Heart left ventricle (tissue), 16 donors: ENCODE results near the gene BAZ2B. TPM values are rescaled to one million over a fixed set of nuclear protein-coding genes. Genes with fewer than 3 reads are reported as not detected.
"Not testable (repeated sequence)": the region's sequence is repeated elsewhere in the genome, so short reads cannot be mapped to it uniquely, and the experiment has no call there.

Experiments
- ATAC-seq, 4 donors: fragments of 200-7000 bp; cut with Tn5 transposase; one replicate each; pipeline ENCODE4 v1.9.1; 2020 to 2022; ENCODE audit warnings: moderate library complexity in 4 of 4, mild to moderate bottlenecking in 3 of 4, moderate number of reproducible peaks in 1 of 4
- DNase-seq, 5 donors: peaks; one replicate each; pipeline ENCODE4 v3.0.0-alpha.2; 2020
- H3K27ac ChIP-seq, 12 donors: fragments of 200-600 bp; sonication (generic) in 4 of 12; one replicate each; pipeline versions ENCODE4 v1.5.0 to v1.8.0; 2016 to 2022; ENCODE audit warnings: mild to moderate bottlenecking in 2 of 12
- H3K27me3 ChIP-seq, 9 donors: fragments of 200-600 bp; sonication (generic) in 2 of 9; one replicate each; pipeline versions ENCODE4 v1.5.1 to v1.8.0; 2016 to 2022; ENCODE audit warnings: mild to moderate bottlenecking in 3 of 9
- H3K36me3 ChIP-seq, 9 donors: fragments of 200-600 bp; sonication (generic) in 2 of 9; one replicate each; pipeline versions ENCODE4 v1.5.0 to v1.8.0; 2018 to 2022; ENCODE audit warnings: mild to moderate bottlenecking in 2 of 9
- H3K4me1 ChIP-seq, 12 donors: fragments of 200-600 bp; sonication (generic) in 4 of 12; one replicate each; pipeline versions ENCODE4 v1.5.0 to v1.8.0; 2016 to 2022; ENCODE audit warnings: mild to moderate bottlenecking in 3 of 12
- H3K4me3 ChIP-seq, 12 donors: fragments of 200-600 bp; sonication (generic) in 4 of 12; one replicate each; pipeline versions ENCODE4 v1.5.0 to v1.8.0; 2017 to 2022; ENCODE audit warnings: mild to moderate bottlenecking in 9 of 12, moderate library complexity in 4 of 12
- H3K9me3 ChIP-seq, 12 donors: fragments of 200-600 bp; sonication (generic) in 4 of 12; one replicate each; pipeline versions ENCODE4 v1.5.0 to v1.8.0; 2016 to 2022; ENCODE audit warnings: mild to moderate bottlenecking in 1 of 12
- CTCF ChIP-seq, 12 donors: fragments of 200-600 bp; sonication (generic) in 4 of 12; IDR thresholded peaks; one replicate each; pipeline versions ENCODE4 v1.5.0 to v1.8.0; 2018 to 2022; ENCODE audit warnings: antibody characterized with exemption in 12 of 12, mild to moderate bottlenecking in 5 of 12
- POLR2A ChIP-seq, 2 donors: fragments of 450-650 bp; IDR thresholded peaks; one replicate each; pipeline ENCODE4 v1.6.1; 2017; ENCODE audit warnings: antibody characterized with exemption in 2 of 2, mild to moderate bottlenecking in 2 of 2, moderate library complexity in 2 of 2
- WGBS, 4 donors: extraction: QIAGEN DNeasy Blood & Tissue Kit in 2 of 4; methylation state at CpG; one replicate each; pipeline versions ENCODE4 v1.1.5 to v1.1.7; 2013 to 2018; 5-methylcytosine and 5-hydroxymethylcytosine counted together
- intact Hi-C, 10 donors: fragments of 100-400 bp; cut with DNase I; formaldehyde crosslinking; loops; one replicate each; pipeline versions ENCODE4 v1.11.1 to v1.14.2; 2022
- polyA plus RNA-seq, 2 donors: library from polyadenylated mRNA; stranded (reverse); fragments of 200-250 nt; gene quantifications; one replicate each; pipeline ENCODE4 v1.2.3, GENCODE V29; 2013
- total RNA-seq, 9 donors: library from RNA; depleted of rRNA in 2 of 9; stranded (reverse); fragments of >200 nt in 2 of 9; fragmentation: NEBNext Ultra II Directional in 3 of 9; extraction: Animal tissue kit (Norgen Biotek cat#: 25700) in 3 of 9; gene quantifications; one replicate each; pipeline versions ENCODE4 v1.1.0 to v1.2.4, GENCODE V29; 2016 to 2023
- donor health status: ischemic (EF 13 %, LVEDD 7.1; RV severe dilation, severe dysfunction).
- donor health status: healthy with polysubstance abuse.
- donor health status: DM: no; HTN: yes; CAD: no.
- donor health status: DM: no; HTN: no; CAD: no.
- donor health status: ischemic (EF 25% LVEDD 6.9; RV normal size, moderate dysfunction).
- donor health status: ischemic (EF 25% LVEDD 5.7; RV mildly dilated, moderate dysfunction).
- donor health status: healthy.
- donor health status: DM: yes; HTN: yes; CAD: no.
- donor health status: ischemic (EF 35%, LVEDD 5.7; RV mildly dilated, moderate dysfunction).
- donor health status: nonischemic (EF 11% LVEDD 7.7; RV severe dilation, severe dysfunction).
- donor health status: DM: yes; HTN: yes; CAD: no.
- donor health status: PGD.
- donor health status: ischemic (EF 29% LVEDD 5.4; RV normal size, mild dysfunction).
- donor health status: nonischemic (EF 23%, LVEDD 6.1; RV moderate dilation, normal function).

BAZ2B gene
- total and polyA plus RNA-seq, 11 donors = 15.3 to 56.5 (median 40.2) TPM

DNA sequence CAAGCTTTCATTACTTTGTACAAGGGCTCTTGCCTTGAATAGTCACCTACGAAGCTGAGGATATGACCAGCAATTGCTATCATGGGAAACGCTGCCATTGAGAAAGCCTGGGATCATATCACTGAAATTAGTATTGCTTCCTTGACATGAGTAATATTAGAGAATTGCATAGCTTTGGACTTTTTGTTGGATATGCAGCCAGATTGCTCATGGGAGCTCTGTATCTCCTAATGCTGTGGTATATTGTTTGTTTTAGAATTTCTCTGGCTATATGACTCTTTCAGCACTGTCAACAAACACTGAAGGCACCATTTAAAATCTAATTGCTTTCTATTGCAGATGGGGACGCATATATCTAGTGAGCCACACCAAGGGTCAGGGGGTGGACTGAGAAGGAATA is 249.8 kb downstream of the BAZ2B start:
- H3K27me3 ChIP-seq = no peaks in the 10 kb centered on the region
- H3K36me3 ChIP-seq = peaks cover 0 to 95% (median 79%) of the 10 kb centered on the region in 9 donors
- H3K27ac ChIP-seq = no peak overlapping the region
- no peak for DNase-seq
- 88 to 99% (median 97%) methylated on average over 3 of the region's 3 CpGs for WGBS, 4 donors
- intact Hi-C loops = no loop called here
- no peak for TF ChIP-seq POLR2A (IDR thresholded peaks at IDR 0.05)
- TF ChIP-seq CTCF (IDR thresholded peaks at IDR 0.05) = no peak
- ATAC-seq = no peak
- peaks cover 0 to 6% (median 0%) of the 10 kb centered on the region in 12 donors for H3K9me3 ChIP-seq
- no peak overlapping the region for H3K4me3 ChIP-seq
- H3K4me1 ChIP-seq = peaks cover 0 to 5% (median 0%) of the 10 kb centered on the region in 12 donors

DNA sequence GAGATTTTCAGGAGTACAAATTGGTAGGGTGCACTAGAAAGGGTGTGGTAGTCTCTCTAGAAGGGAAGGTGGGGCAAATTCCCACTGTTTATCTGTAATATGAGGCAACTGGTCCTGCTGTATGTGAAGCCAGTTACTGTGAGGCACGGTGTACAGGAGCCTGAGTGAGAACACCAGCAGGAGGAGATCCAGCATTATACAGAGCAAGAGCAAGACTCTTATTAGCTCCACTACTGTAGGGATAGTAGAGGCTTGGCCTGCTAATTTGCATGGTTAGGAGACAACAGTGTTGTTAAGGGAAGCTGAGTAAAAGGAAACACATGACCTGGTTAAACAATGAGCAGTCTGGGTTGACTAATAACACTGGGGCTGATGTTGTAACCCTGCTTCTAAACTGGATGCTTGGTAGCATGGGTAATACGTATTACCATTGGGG is 253.5 kb downstream of the BAZ2B start:
- Histone ChIP-seq H3K4me3 (no peak overlapping the region), H3K9me3 (peaks cover 0 to 17% (median 0%) of the 10 kb centered on the region in 12 donors), H3K27me3 (no peaks in the 10 kb centered on the region), H3K4me1 (peaks cover 0 to 7% (median 0%) of the 10 kb centered on the region in 12 donors), H3K36me3 (peaks cover 0 to 69% (median 49%) of the 10 kb centered on the region in 9 donors), H3K27ac (no peak overlapping the region)
- intact Hi-C loops = no loop called here
- TF ChIP-seq CTCF (IDR thresholded peaks at IDR 0.05) (no peak), POLR2A (IDR thresholded peaks at IDR 0.05) (no peak)
- ATAC-seq = peak in 2 of 4 donors; percentile 16 to 41
- DNase-seq = no peak
- WGBS, 4 donors = 89 to 94% (median 91%) methylated on average over 2 of the region's 2 CpGs

DNA sequence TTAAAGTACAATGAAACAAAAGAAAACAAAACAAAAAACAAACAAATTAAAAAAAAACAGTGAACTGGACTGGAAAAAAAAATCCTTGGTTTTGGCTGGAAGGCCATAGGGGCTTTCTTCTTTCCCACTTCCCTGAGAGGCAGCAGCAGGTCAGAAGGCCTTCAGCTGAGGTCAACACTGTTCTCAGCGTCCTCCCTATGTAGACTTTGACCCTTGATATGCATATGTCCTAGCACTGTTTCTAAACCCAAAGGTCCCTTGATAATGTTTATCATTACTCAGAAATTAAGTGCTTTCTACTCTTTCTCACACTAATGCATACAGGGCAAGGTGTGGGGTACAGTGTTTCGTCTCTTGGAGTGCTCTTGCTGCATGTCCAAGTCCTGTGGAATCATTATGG is 254.3 kb downstream of the BAZ2B start:
- no peak for TF ChIP-seq CTCF (IDR thresholded peaks at IDR 0.05)
- H3K9me3 ChIP-seq = peaks cover 0 to 17% (median 0%) of the 10 kb centered on the region in 12 donors
- DNase-seq = no peak
- H3K36me3 ChIP-seq = peaks cover 0 to 63% (median 43%) of the 10 kb centered on the region in 9 donors
- H3K27me3 ChIP-seq = no peaks in the 10 kb centered on the region
- H3K27ac ChIP-seq = no peak overlapping the region
- intact Hi-C loops = no loop called here
- ATAC-seq = peak in 1 of 4 donors; percentile 10
- peaks cover 0 to 7% (median 0%) of the 10 kb centered on the region in 12 donors for H3K4me1 ChIP-seq
- 96 to 100% (median 97%) methylated on average over 2 of the region's 2 CpGs for WGBS, 4 donors
- no peak overlapping the region for H3K4me3 ChIP-seq

DNA sequence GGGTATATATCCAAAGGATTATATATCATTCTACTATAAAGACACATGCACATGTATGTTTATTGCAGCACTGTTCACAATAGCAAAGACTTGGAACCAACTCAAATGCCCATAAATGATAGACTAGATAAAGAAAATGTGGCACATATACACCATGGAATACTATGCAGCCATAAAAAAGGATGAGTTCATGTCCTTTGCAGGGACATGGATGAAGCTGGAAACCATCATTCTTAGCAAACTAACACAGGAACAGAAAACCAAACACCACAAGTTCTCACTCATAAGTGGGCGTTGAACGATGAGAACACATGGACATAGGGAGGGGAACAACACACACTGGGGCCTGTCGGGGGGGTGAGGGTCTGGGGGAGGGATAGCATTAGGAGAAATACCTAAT is 254.7 kb downstream of the BAZ2B start:
- 96 to 98% (median 96%) methylated on average over 3 of the region's 3 CpGs for WGBS, 4 donors
- H3K4me1 ChIP-seq, intact Hi-C loops, DNase-seq, H3K4me3 ChIP-seq, ATAC-seq, H3K27ac ChIP-seq, H3K27me3 ChIP-seq: not testable (repeated sequence)
- Histone ChIP-seq H3K9me3 (peaks cover 0 to 17% (median 0%) of the 10 kb centered on the region in 12 donors), H3K36me3 (peaks cover 0 to 61% (median 40%) of the 10 kb centered on the region in 9 donors)

DNA sequence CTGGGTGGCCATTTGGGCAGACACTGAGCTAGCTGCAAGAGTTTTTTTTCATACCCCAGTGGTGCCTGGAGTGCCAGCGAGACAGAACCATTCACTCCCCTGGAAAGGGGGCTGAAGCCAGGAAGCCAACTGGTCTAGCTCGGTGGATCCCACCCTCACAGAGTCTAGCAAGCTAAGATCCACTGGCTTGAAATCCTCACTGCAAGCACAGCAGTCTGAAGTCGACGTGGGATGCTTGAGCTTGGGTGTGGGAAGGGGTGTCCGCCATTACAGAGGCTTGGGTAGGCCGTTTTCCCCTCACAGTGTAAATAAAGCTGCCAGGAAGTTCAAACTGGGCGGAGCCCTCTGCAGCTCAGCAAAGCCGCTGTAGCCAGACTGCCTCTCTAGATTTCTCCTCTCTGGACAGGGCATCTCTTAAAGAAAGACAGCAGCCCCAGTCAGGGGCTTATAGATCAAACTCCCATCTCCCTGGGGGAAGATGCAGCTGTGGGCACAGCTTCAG is 260.2 kb downstream of the BAZ2B start:
- TF ChIP-seq POLR2A (IDR thresholded peaks at IDR 0.05) (no peak), CTCF (IDR thresholded peaks at IDR 0.05) (no peak)
- no peak overlapping the region for H3K4me3 ChIP-seq
- ATAC-seq (no peak), DNase-seq (no peak)
- H3K27me3 ChIP-seq = no peaks in the 10 kb centered on the region
- no peak overlapping the region for H3K27ac ChIP-seq
- intact Hi-C loops = no loop called here
- H3K36me3 ChIP-seq = peaks cover 0 to 44% (median 12%) of the 10 kb centered on the region in 9 donors
- 88 to 100% (median 92%) methylated on average over 2 to 8 of the region's 8 CpGs for WGBS, 4 donors
- peaks cover 0 to 8% (median 0%) of the 10 kb centered on the region in 12 donors for H3K9me3 ChIP-seq
- peaks cover 0 to 10% (median 0%) of the 10 kb centered on the region in 12 donors for H3K4me1 ChIP-seq
